Sigmoid colon (tissue), 7 donors: Measurements from ENCODE around the gene KLF6. TPM values are rescaled to one million over a fixed set of nuclear protein-coding genes. Genes with fewer than 3 reads are reported as not detected.

Experiments used
- DNase-seq: peaks from one replicate; pipeline ENCODE4 v3.0.0-alpha.2; 2019
- H3K27ac ChIP-seq, 4 donors: fragments of 200-600 bp; sonication (generic); one replicate each; pipeline ENCODE4 v1.5.1; 2016 to 2019; ENCODE audit warnings: mild to moderate bottlenecking in 1 of 4
- H3K27me3 ChIP-seq, 3 donors: fragments of 200-600 bp; sonication (generic); one replicate each; pipeline ENCODE4 v1.5.1; 2019; ENCODE audit warnings: mild to moderate bottlenecking in 1 of 3
- H3K36me3 ChIP-seq, 4 donors: fragments of 200-600 bp; sonication (generic); one replicate each; pipeline ENCODE4 v1.5.1; 2016 to 2019
- H3K4me1 ChIP-seq, 4 donors: fragments of 200-600 bp; sonication (generic); one replicate each; pipeline ENCODE4 v1.5.1; 2017 to 2019
- H3K4me3 ChIP-seq, 4 donors: fragments of 200-600 bp; sonication (generic); one replicate each; pipeline ENCODE4 v1.5.1; 2017 to 2019; ENCODE audit warnings: mild to moderate bottlenecking in 2 of 4, moderate library complexity in 1 of 4
- H3K9me3 ChIP-seq, 4 donors: fragments of 200-600 bp in 3 of 4; sonication (generic) in 3 of 4; one replicate each; pipeline versions ENCODE4 v1.5.1 to v1.6.1; 2013 to 2019
- CTCF ChIP-seq, 4 experiments: fragments of 450-650 bp in 3 of 4; fragments of 200-600 bp in 1 of 4; IDR thresholded peaks; one replicate each; pipeline ENCODE4 v1.5.1; 2016 to 2019; ENCODE audit warnings: antibody characterized with exemption in 4 of 4, mild to moderate bottlenecking in 3 of 4, moderate library complexity in 2 of 4
- EP300 ChIP-seq, 4 donors: sonication (generic); formaldehyde crosslinking; IDR thresholded peaks; one replicate each; pipeline ENCODE4 v1.6.1; 2017; ENCODE audit warnings: antibody characterized with exemption in 4 of 4
- POLR2A ChIP-seq, 2 donors: fragments of 450-650 bp; IDR thresholded peaks; one replicate each; pipeline ENCODE4 v1.6.1; 2016; ENCODE audit warnings: antibody characterized with exemption in 2 of 2, mild to moderate bottlenecking in 2 of 2, moderate library complexity in 2 of 2
- POLR2AphosphoS5 ChIP-seq, 4 donors: sonication (generic); formaldehyde crosslinking; IDR thresholded peaks; one replicate each; pipeline ENCODE4 v1.6.1; 2017; ENCODE audit warnings: antibody characterized with exemption in 4 of 4
- WGBS, 2 donors: extraction: QIAGEN DNeasy Blood & Tissue Kit; methylation state at CpG; one replicate each; pipeline ENCODE4 v1.1.7; 2013; 5-methylcytosine and 5-hydroxymethylcytosine counted together
- intact Hi-C: fragments of 100-400 bp; cut with DNase I; formaldehyde crosslinking; loops from one replicate; pipeline ENCODE4 v1.15.1; 2023
- polyA plus RNA-seq, 3 donors: library from polyadenylated mRNA; stranded (reverse); fragments of 200-250 nt; gene quantifications; one replicate each; pipeline ENCODE4 v1.2.3, GENCODE V29; 2013
- total RNA-seq, 4 donors: library from RNA; depleted of rRNA; stranded (reverse); fragments of >200 nt; gene quantifications; one replicate each; pipeline ENCODE4 v1.1.0, GENCODE V29; 2016
- donor health status: healthy with polysubstance abuse.
- donor health status: Bipolar disorder and iron deficiency.
- donor health status: healthy.

The KLF6 gene
- total and polyA plus RNA-seq, 7 donors = 50.3 to 137 (median 91.6) TPM

GRCh38 chr10:3807928-3808496 is 23.0 kb upstream of the KLF6 start:
- H3K4me1 ChIP-seq = peaks cover 0 to 46% (median 27%) of the 10 kb centered on the region in 4 donors
- H3K9me3 ChIP-seq = no peaks in the 10 kb centered on the region
- 47 to 66% methylated on average over 12 of the region's 12 CpGs for whole genome bisulfite sequencing, 2 donors
- no peaks in the 10 kb centered on the region for H3K36me3 ChIP-seq
- peak overlapping the region; percentile 21 to 78 (median 62) for H3K27ac ChIP-seq
- TF ChIP-seq EP300 (IDR thresholded peaks at IDR 0.05) = no peak
- no peak for TF ChIP-seq CTCF (IDR thresholded peaks at IDR 0.05)
- no peak for TF ChIP-seq POLR2AphosphoS5 (IDR thresholded peaks at IDR 0.05)
- TF ChIP-seq POLR2A (IDR thresholded peaks at IDR 0.05) = no peak
- DNase-seq = no peak
- intact Hi-C loops = no loop called here
- H3K4me3 ChIP-seq = no peak overlapping the region
- no peaks in the 10 kb centered on the region for H3K27me3 ChIP-seq

GRCh38 chr10:3807211-3807927 is 22.4 kb upstream of the KLF6 start:
- no peaks in the 10 kb centered on the region for H3K9me3 ChIP-seq
- TF ChIP-seq CTCF (IDR thresholded peaks at IDR 0.05) (no peak), EP300 (IDR thresholded peaks at IDR 0.05) (no peak), POLR2A (IDR thresholded peaks at IDR 0.05) (no peak), POLR2AphosphoS5 (IDR thresholded peaks at IDR 0.05) (no peak)
- WGBS, 2 donors = 84 to 85% methylated on average over 15 of the region's 15 CpGs
- H3K36me3 ChIP-seq = no peaks in the 10 kb centered on the region
- peak overlapping the region; percentile 21 to 78 (median 62) for H3K27ac ChIP-seq
- H3K4me3 ChIP-seq = no peak overlapping the region
- peaks cover 0 to 46% (median 27%) of the 10 kb centered on the region in 4 donors for H3K4me1 ChIP-seq
- no peaks in the 10 kb centered on the region for H3K27me3 ChIP-seq
- no peak for DNase-seq
- intact Hi-C loops = no loop called here

- Histone ChIP-seq H3K4me3 (no peak overlapping the region), H3K9me3 (no peaks in the 10 kb centered on the region), H3K36me3 (no peaks in the 10 kb centered on the region), H3K4me1 (peaks cover 0 to 42% (median 23%) of the 10 kb centered on the region in 4 donors), H3K27ac (peak overlapping the region; percentile 45 to 78 (median 68)), H3K27me3 (no peaks in the 10 kb centered on the region)
- TF ChIP-seq EP300 (IDR thresholded peaks at IDR 0.05) (no peak), POLR2AphosphoS5 (IDR thresholded peaks at IDR 0.05) (no peak), CTCF (IDR thresholded peaks at IDR 0.05) (no peak), POLR2A (IDR thresholded peaks at IDR 0.05) (no peak)
- WGBS, 2 donors = 13 to 56% methylated on average over 5 of the region's 5 CpGs
- intact Hi-C loops = no loop called here
- DNase-seq = no peak
Observed at GRCh38 chr10:3806603-3807002, 21.6 kb upstream of the KLF6 start.

GRCh38 chr10:3805791-3806461 is 20.9 kb upstream of the KLF6 start:
- peak overlapping the region; percentile 62 to 78 (median 69) for H3K27ac ChIP-seq
- no peaks in the 10 kb centered on the region for H3K9me3 ChIP-seq
- no peak for TF ChIP-seq CTCF (IDR thresholded peaks at IDR 0.05)
- peak in 3 of 4 donors; percentile 20 to 67 (median 38) for TF ChIP-seq POLR2AphosphoS5 (IDR thresholded peaks at IDR 0.05)
- no peak for TF ChIP-seq EP300 (IDR thresholded peaks at IDR 0.05)
- no peak for TF ChIP-seq POLR2A (IDR thresholded peaks at IDR 0.05)
- no peaks in the 10 kb centered on the region for H3K36me3 ChIP-seq
- peaks cover 0 to 44% (median 20%) of the 10 kb centered on the region in 4 donors for H3K4me1 ChIP-seq
- H3K4me3 ChIP-seq = no peak overlapping the region
- DNase-seq = peak; percentile 81
- intact Hi-C loops = no loop called here
- H3K27me3 ChIP-seq = no peaks in the 10 kb centered on the region
- WGBS, 2 donors = 30 to 31% methylated on average over 10 of the region's 10 CpGs
